ENCODE results near the gene TMEM52. TPM values are rescaled to one million over a fixed set of nuclear protein-coding genes. Genes with fewer than 3 reads are reported as not detected.

TMEM52 gene
- polyA plus RNA-seq, 2 of the 4 experiments (the other 2 are of a cell fraction): 0.36 to 0.41 TPM

- Histone ChIP-seq H3K4me3 (no peak overlapping the region), H3K4me2 (no peak overlapping the region), H3K9me3 (no peaks in the 10 kb centered on the region), H3K4me1 (peaks cover 8% of the 10 kb centered on the region; the same call in 1 of the 3 replicates), H3K27ac (no peak overlapping the region)
- ChIA-PET CTCF (no interaction called here), POLR2A (no interaction called here)
- WGBS (ENCODE audit: missing lambda C conversion rate): 90% methylated on average over 5 of the region's 5 CpGs
- ATAC-seq (no peak), FAIRE-seq (no peak), DNase-seq (ENCODE audit: low read depth in 1 of 2, low spot score in 1 of 2) (no peak)
- TF ChIP-seq, protein P1, sequence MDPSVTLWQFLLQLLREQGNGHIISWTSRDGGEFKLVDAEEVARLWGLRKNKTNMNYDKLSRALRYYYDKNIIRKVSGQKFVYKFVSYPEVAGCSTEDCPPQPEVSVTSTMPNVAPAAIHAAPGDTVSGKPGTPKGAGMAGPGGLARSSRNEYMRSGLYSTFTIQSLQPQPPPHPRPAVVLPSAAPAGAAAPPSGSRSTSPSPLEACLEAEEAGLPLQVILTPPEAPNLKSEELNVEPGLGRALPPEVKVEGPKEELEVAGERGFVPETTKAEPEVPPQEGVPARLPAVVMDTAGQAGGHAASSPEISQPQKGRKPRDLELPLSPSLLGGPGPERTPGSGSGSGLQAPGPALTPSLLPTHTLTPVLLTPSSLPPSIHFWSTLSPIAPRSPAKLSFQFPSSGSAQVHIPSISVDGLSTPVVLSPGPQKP (IDR thresholded peaks at IDR 0.05; ENCODE audit: low read depth, low read length): no peak
- TF ChIP-seq PHF8 (IDR thresholded peaks at IDR 0.05; ENCODE audit: borderline replicate concordance, low read depth) (no peak), GATA3 (IDR thresholded peaks at IDR 0.05; ENCODE audit: borderline replicate concordance) (no peak), MAFK (IDR thresholded peaks at IDR 0.05; ENCODE audit: partially characterized antibody) (no peak), RFX5 (IDR thresholded peaks at IDR 0.05) (no peak), BHLHE40 (IDR thresholded peaks at IDR 0.05; ENCODE audit: low read depth, low read length) (no peak), CEBPB (IDR thresholded peaks at IDR 0.05) (no peak), CBX8 (IDR thresholded peaks at IDR 0.05) (no peak), HOXB13 (CRISPR knock-in tag; IDR thresholded peaks at IDR 0.05; ENCODE audit: low read depth) (no peak), HOXB5 (CRISPR knock-in tag; IDR thresholded peaks at IDR 0.05) (no peak), KDM5A (IDR thresholded peaks at IDR 0.05) (no peak), ZSCAN20 (CRISPR knock-in tag; IDR thresholded peaks at IDR 0.05) (no peak), USF2 (IDR thresholded peaks at IDR 0.05) (no peak), HEYL (CRISPR knock-in tag; IDR thresholded peaks at IDR 0.05) (no peak), EP300 (IDR thresholded peaks at IDR 0.05) (no peak)
- TF ChIP-seq, protein P2, sequence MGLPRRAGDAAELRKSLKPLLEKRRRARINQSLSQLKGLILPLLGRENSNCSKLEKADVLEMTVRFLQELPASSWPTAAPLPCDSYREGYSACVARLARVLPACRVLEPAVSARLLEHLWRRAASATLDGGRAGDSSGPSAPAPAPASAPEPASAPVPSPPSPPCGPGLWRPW (IDR thresholded peaks at IDR 0.05): no peak
- TF ChIP-seq, protein P3, sequence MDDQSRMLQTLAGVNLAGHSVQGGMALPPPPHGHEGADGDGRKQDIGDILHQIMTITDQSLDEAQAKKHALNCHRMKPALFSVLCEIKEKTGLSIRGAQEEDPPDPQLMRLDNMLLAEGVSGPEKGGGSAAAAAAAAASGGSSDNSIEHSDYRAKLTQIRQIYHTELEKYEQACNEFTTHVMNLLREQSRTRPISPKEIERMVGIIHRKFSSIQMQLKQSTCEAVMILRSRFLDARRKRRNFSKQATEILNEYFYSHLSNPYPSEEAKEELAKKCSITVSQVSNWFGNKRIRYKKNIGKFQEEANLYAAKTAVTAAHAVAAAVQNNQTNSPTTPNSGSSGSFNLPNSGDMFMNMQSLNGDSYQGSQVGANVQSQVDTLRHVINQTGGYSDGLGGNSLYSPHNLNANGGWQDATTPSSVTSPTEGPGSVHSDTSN (IDR thresholded peaks at IDR 0.05): no peak
- TF ChIP-seq, protein P4, sequence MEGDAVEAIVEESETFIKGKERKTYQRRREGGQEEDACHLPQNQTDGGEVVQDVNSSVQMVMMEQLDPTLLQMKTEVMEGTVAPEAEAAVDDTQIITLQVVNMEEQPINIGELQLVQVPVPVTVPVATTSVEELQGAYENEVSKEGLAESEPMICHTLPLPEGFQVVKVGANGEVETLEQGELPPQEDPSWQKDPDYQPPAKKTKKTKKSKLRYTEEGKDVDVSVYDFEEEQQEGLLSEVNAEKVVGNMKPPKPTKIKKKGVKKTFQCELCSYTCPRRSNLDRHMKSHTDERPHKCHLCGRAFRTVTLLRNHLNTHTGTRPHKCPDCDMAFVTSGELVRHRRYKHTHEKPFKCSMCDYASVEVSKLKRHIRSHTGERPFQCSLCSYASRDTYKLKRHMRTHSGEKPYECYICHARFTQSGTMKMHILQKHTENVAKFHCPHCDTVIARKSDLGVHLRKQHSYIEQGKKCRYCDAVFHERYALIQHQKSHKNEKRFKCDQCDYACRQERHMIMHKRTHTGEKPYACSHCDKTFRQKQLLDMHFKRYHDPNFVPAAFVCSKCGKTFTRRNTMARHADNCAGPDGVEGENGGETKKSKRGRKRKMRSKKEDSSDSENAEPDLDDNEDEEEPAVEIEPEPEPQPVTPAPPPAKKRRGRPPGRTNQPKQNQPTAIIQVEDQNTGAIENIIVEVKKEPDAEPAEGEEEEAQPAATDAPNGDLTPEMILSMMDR (IDR thresholded peaks at IDR 0.05): no peak
Observed at GRCh38 chr1:1877865-1878436, 41.1 kb downstream of the TMEM52 start.

GRCh38 chr1:1876335-1876930, 42.6 kb downstream of the TMEM52 start:
- Histone ChIP-seq H3K9me3 (no peaks in the 10 kb centered on the region), H3K4me2 (no peak overlapping the region), H3K4me3 (no peak overlapping the region), H3K4me1 (peaks cover under 1% of the 10 kb centered on the region; the same call in 1 of the 3 replicates), H3K27ac (no peak overlapping the region)
- ChIA-PET POLR2A (no interaction called here), CTCF (interaction anchor here (0.8 to 1.9 kb wide), 3 partner anchors 16 to 31 kb away, joined by 3 to 5 read pairs (median 5); no protein-coding TSS in a partner anchor)
- ATAC-seq: no peak
- no peak for FAIRE-seq
- 96% methylated on average over 11 of the region's 11 CpGs for WGBS (ENCODE audit: missing lambda C conversion rate)
- DNase-seq (ENCODE audit: low read depth in 1 of 2, low spot score in 1 of 2): no peak
- no peak for TF ChIP-seq POLR2A (IDR thresholded peaks at IDR 0.05; ENCODE audit: low read length)
- TF ChIP-seq, protein P4 (IDR thresholded peaks at IDR 0.05): no peak
- TF ChIP-seq, protein P2 (IDR thresholded peaks at IDR 0.05): no peak
- no peak for TF ChIP-seq CEBPB (IDR thresholded peaks at IDR 0.05)
- TF ChIP-seq, protein P5, sequence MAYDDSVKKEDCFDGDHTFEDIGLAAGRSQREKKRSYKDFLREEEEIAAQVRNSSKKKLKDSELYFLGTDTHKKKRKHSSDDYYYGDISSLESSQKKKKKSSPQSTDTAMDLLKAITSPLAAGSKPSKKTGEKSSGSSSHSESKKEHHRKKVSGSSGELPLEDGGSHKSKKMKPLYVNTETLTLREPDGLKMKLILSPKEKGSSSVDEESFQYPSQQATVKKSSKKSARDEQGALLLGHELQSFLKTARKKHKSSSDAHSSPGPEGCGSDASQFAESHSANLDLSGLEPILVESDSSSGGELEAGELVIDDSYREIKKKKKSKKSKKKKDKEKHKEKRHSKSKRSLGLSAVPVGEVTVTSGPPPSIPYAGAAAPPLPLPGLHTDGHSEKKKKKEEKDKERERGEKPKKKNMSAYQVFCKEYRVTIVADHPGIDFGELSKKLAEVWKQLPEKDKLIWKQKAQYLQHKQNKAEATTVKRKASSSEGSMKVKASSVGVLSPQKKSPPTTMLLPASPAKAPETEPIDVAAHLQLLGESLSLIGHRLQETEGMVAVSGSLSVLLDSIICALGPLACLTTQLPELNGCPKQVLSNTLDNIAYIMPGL (CRISPR knock-in tag; IDR thresholded peaks at IDR 0.05; ENCODE audit: borderline replicate concordance): no peak
- no peak for TF ChIP-seq BCL3 (IDR thresholded peaks at IDR 0.05)
- no peak for TF ChIP-seq POLR2AphosphoS2 (conservative IDR thresholded peaks at IDR 0.05; ENCODE audit: low read length)
